NT2/D1 (cell line): ENCODE measurements around the gene SYNRG.

Experiments used
- SUZ12 ChIP-seq: IDR thresholded peaks from 2 replicates; pipeline ENCODE4 v1.6.1; 2011; ENCODE audit not compliant: insufficient read length, insufficient read depth; ENCODE audit errors: extremely low read depth
- YY1 ChIP-seq: IDR thresholded peaks from 2 replicates; pipeline ENCODE4 v1.6.1; 2011; ENCODE audit not compliant: insufficient read length, insufficient read depth

GRCh38 chr17:37500378-37500777 lies 108.8 kb downstream of the SYNRG start:
- TF ChIP-seq YY1 (no peak), SUZ12 (no peak)
